ENCODE data around the gene SIDT1.

SIDT1 gene

DNA sequence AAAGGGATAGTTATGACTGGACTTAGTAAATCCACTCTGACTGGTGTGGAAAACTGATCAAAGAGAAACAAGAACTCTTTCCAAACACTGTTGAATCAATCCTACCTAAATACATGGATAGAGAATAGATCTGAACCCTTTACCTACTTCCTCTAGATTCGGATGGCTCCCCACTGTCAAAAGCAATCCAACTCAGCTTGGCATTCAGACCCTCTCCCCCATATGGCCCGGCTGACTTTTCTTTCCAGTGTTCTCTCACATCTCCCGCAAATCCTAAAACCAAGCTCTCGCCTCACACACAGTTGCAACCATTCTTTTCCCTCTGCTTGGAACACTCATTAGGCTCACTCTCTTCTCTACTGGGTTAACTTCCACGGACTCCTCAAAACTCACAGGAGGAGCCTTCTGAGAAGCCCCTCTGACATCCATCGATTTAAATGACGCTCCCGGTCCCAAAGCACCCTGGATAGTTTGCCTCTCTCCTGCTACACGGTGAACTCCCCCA, 18.0 kb upstream of the SIDT1 start:
- TF ChIP-seq SUZ12 (IDR thresholded peaks at IDR 0.05), result no peak
- TF ChIP-seq FOXM1 (IDR thresholded peaks at IDR 0.05; ENCODE audit: borderline replicate concordance), result no peak
- no peak for TF ChIP-seq FOXK2 (IDR thresholded peaks at IDR 0.05)
- no peak for TF ChIP-seq ELF4 (IDR thresholded peaks at IDR 0.05)
- no peak for TF ChIP-seq LEF1 (IDR thresholded peaks at IDR 0.05; ENCODE audit: borderline replicate concordance)
- TF ChIP-seq NFRKB (IDR thresholded peaks at IDR 0.05), result no peak
- TF ChIP-seq ZNF384 (IDR thresholded peaks at IDR 0.05), result no peak
- no peak for TF ChIP-seq BHLHE40 (IDR thresholded peaks at IDR 0.05; ENCODE audit: borderline replicate concordance)
- no peak for TF ChIP-seq ARNT (IDR thresholded peaks at IDR 0.05)
- no peak for TF ChIP-seq PKNOX1 (IDR thresholded peaks at IDR 0.05)
- no peak for TF ChIP-seq TARDBP (IDR thresholded peaks at IDR 0.05)
- TF ChIP-seq L3MBTL2 (conservative IDR thresholded peaks at IDR 0.05), result no peak
- TF ChIP-seq HDGF (IDR thresholded peaks at IDR 0.05; ENCODE audit: borderline replicate concordance), result no peak
- no peak for TF ChIP-seq FOXA1 (IDR thresholded peaks at IDR 0.05)
- TF ChIP-seq SP1 (IDR thresholded peaks at IDR 0.05), result no peak
- no peak for TF ChIP-seq CTBP1 (IDR thresholded peaks at IDR 0.05; ENCODE audit: borderline replicate concordance)
- DNase-seq (ENCODE audit: extremely low spot score), result no peak
- ChIA-PET CTCF (interaction anchor here (1.2 kb wide), 1 partner anchor 22 kb away, joined by 3 read pairs; no protein-coding TSS in a partner anchor), POLR2A (interaction anchor here (0.6 to 3.1 kb wide), 33 partner anchors 8 to 902 kb away, joined by 3 to 24 read pairs (median 3); partner anchors contain the start of gene NAA50)

- no peak for DNase-seq (ENCODE audit: extremely low spot score)
- CTCF ChIA-PET, result interaction anchor here (0.7 to 1.6 kb wide), 4 partner anchors 20 to 145 kb away, joined by 3 to 6 read pairs (median 4); no protein-coding TSS in a partner anchor
- POLR2A ChIA-PET, result interaction anchor here (0.6 to 3.1 kb wide), 8 partner anchors 9 to 231 kb away, joined by 3 to 24 read pairs (median 4); partner anchors contain the start of genes ATP6V1A and NAA50
- no peak for TF ChIP-seq TARDBP (IDR thresholded peaks at IDR 0.05)
- TF ChIP-seq SP1 (IDR thresholded peaks at IDR 0.05), result no peak
- TF ChIP-seq FOXK2 (IDR thresholded peaks at IDR 0.05), result no peak
- no peak for TF ChIP-seq HDGF (IDR thresholded peaks at IDR 0.05; ENCODE audit: borderline replicate concordance)
- no peak for TF ChIP-seq FOXM1 (IDR thresholded peaks at IDR 0.05; ENCODE audit: borderline replicate concordance)
- TF ChIP-seq ARNT (IDR thresholded peaks at IDR 0.05), result no peak
Measured at GRCh38 chr3:113516115-113516505, 16.2 kb upstream of the SIDT1 start.

DNA sequence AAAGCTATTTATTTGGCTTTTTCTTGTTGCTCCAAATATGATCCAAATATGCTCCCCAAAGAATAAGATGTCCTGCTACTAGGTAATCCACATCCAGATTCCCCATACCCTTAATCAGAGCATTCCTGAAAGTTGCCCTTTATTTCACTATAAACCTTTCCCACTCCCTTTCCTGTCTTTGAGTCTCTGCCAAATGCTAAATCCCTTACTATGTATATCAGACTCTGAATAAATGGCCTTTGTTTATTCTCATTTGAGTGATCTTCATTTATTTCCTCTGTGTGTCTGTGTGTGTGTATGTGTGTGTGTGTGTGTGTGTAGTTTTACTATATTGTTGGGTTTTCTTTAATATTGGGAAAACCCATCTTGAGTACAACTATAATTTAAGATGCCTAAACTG, 10.4 kb upstream of the SIDT1 start:
- ChIA-PET CTCF (no interaction called here), POLR2A (no interaction called here)
- DNase-seq (ENCODE audit: extremely low spot score), result no peak
- no peak for TF ChIP-seq ELF4 (IDR thresholded peaks at IDR 0.05)
- TF ChIP-seq LEF1 (IDR thresholded peaks at IDR 0.05; ENCODE audit: borderline replicate concordance), result no peak
- no peak for TF ChIP-seq BHLHE40 (IDR thresholded peaks at IDR 0.05; ENCODE audit: borderline replicate concordance)
- no peak for TF ChIP-seq NFRKB (IDR thresholded peaks at IDR 0.05)
- TF ChIP-seq CTBP1 (IDR thresholded peaks at IDR 0.05; ENCODE audit: borderline replicate concordance), result no peak
- no peak for TF ChIP-seq ARNT (IDR thresholded peaks at IDR 0.05)
- no peak for TF ChIP-seq SUZ12 (IDR thresholded peaks at IDR 0.05)
- no peak for TF ChIP-seq L3MBTL2 (conservative IDR thresholded peaks at IDR 0.05)
- TF ChIP-seq PKNOX1 (IDR thresholded peaks at IDR 0.05), result no peak
- no peak for TF ChIP-seq HDGF (IDR thresholded peaks at IDR 0.05; ENCODE audit: borderline replicate concordance)
- TF ChIP-seq FOXK2 (IDR thresholded peaks at IDR 0.05), result no peak
- no peak for TF ChIP-seq SP1 (IDR thresholded peaks at IDR 0.05)
- no peak for TF ChIP-seq ZNF384 (IDR thresholded peaks at IDR 0.05)
- TF ChIP-seq TARDBP (IDR thresholded peaks at IDR 0.05), result no peak
- no peak for TF ChIP-seq FOXM1 (IDR thresholded peaks at IDR 0.05; ENCODE audit: borderline replicate concordance)
- no peak for TF ChIP-seq FOXA1 (IDR thresholded peaks at IDR 0.05)

- ChIA-PET POLR2A (interaction anchor here (1.0 kb wide), 1 partner anchor 8 kb away, joined by 3 read pairs; the partner anchor contains the start of gene SPICE1), CTCF (no interaction called here)
- TF ChIP-seq HDGF (IDR thresholded peaks at IDR 0.05; ENCODE audit: borderline replicate concordance) (no peak), FOXA1 (IDR thresholded peaks at IDR 0.05) (no peak), ZNF384 (IDR thresholded peaks at IDR 0.05) (no peak), ARNT (IDR thresholded peaks at IDR 0.05) (no peak), FOXM1 (IDR thresholded peaks at IDR 0.05; ENCODE audit: borderline replicate concordance) (no peak), ELF4 (IDR thresholded peaks at IDR 0.05) (no peak), L3MBTL2 (conservative IDR thresholded peaks at IDR 0.05) (no peak), LEF1 (IDR thresholded peaks at IDR 0.05; ENCODE audit: borderline replicate concordance) (no peak), CTBP1 (IDR thresholded peaks at IDR 0.05; ENCODE audit: borderline replicate concordance) (no peak), NFRKB (IDR thresholded peaks at IDR 0.05) (no peak), SUZ12 (IDR thresholded peaks at IDR 0.05) (no peak), SP1 (IDR thresholded peaks at IDR 0.05) (no peak)
- DNase-seq (ENCODE audit: extremely low spot score), result no peak
Measured at GRCh38 chr3:113523241-113523640, 9.1 kb upstream of the SIDT1 start.

DNA sequence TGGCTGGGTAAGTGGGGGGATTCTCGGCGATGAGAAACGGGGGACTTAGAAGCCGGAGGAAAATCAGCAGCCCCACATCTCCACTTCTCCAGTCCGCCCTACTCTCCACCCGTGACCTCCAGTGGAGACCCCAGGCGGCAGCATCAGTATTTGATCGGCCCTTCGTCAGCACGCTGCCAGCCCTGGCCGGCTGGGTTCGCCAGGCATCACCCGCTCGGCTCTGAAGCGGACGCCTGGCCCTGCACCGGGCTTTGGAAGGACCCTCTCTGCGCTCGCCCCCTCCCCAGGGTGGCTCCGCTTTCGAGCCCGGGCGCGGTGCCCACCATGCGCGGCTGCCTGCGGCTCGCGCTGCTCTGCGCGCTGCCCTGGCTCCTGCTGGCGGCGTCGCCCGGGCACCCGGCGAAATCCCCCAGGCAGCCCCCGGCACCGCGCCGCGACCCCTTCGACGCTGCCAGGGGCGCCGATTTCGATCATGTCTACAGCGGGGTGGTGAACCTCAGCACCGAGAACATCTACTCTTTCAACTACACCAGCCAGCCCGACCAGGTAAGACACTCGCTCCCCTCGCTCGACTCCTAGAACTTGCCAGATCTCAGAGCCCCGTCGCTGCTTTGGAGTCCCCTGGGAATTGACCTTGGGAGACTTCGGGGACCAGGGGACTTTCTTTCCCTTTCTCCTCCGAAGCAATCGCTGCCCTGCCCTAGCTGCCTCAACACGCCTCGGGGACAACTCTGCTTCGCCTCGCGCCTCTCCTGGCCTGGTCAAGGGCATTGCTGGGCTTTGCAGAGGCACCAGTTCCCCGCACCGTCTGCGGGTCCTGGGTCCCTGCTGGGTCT, 561 bp downstream of the SIDT1 start:
- peak; percentile 30 for DNase-seq (ENCODE audit: extremely low spot score)
- POLR2A ChIA-PET, result no interaction called here
- TF ChIP-seq NFRKB (IDR thresholded peaks at IDR 0.05), result no peak
- peak; percentile 59 for TF ChIP-seq L3MBTL2 (conservative IDR thresholded peaks at IDR 0.05)
- CTCF ChIA-PET, result no interaction called here

GRCh38 chr3:113533534-113533892, 1.2 kb downstream of the SIDT1 start:
- POLR2A ChIA-PET, result no interaction called here
- CTCF ChIA-PET, result no interaction called here
- no peak for DNase-seq (ENCODE audit: extremely low spot score)

More at GRCh38 chr3:113533534-113533892, 1.2 kb downstream of the SIDT1 start:
- TF ChIP-seq FOXM1 (IDR thresholded peaks at IDR 0.05; ENCODE audit: borderline replicate concordance) (no peak), SP1 (IDR thresholded peaks at IDR 0.05) (no peak), FOXA1 (IDR thresholded peaks at IDR 0.05) (no peak), PKNOX1 (IDR thresholded peaks at IDR 0.05) (no peak), L3MBTL2 (conservative IDR thresholded peaks at IDR 0.05) (no peak), HDGF (IDR thresholded peaks at IDR 0.05; ENCODE audit: borderline replicate concordance) (no peak), TARDBP (IDR thresholded peaks at IDR 0.05) (no peak), NFRKB (IDR thresholded peaks at IDR 0.05) (no peak), ARNT (IDR thresholded peaks at IDR 0.05) (no peak), ZNF384 (IDR thresholded peaks at IDR 0.05) (no peak), CTBP1 (IDR thresholded peaks at IDR 0.05; ENCODE audit: borderline replicate concordance) (no peak)
